Thoracic aorta (tissue), 2 donors: ENCODE results near the gene SNED1. TPM values are rescaled to one million over a fixed set of nuclear protein-coding genes. Genes with fewer than 3 reads are reported as not detected.

ENCODE experiments used
- ATAC-seq: fragments of 150-250 bp; one replicate; pipeline ENCODE4 v1.8.0; 2017; ENCODE audit warnings: low read depth; ENCODE audit not compliant: insufficient number of reproducible peaks, low FRiP score
- DNase-seq: peaks from one replicate; pipeline ENCODE4 v3.0.0-alpha.2; 2020; ENCODE audit warnings: low spot score
- H3K27ac ChIP-seq, 2 donors: fragments of 200-600 bp; sonication (generic); 1 replicate in 1 of 2; 2 replicates in 1 of 2; pipeline ENCODE4 v1.5.1; 2016; ENCODE audit warnings: mild to moderate bottlenecking in 2 of 2, moderate library complexity in 2 of 2
- H3K27me3 ChIP-seq: fragments of 200-600 bp; sonication (generic); replicated peaks from 2 replicates; pipeline ENCODE4 v1.6.0; 2016; ENCODE audit warnings: mild to moderate bottlenecking; ENCODE audit not compliant: insufficient read depth
- H3K36me3 ChIP-seq: fragments of 200-600 bp; sonication (generic); one replicate; pipeline ENCODE4 v1.5.1; 2016
- H3K4me1 ChIP-seq, 2 donors: fragments of 200-600 bp; sonication (generic); 1 replicate in 1 of 2; 2 replicates in 1 of 2; pipeline versions ENCODE4 v1.5.1 to v1.6.0; 2016; ENCODE audit warnings: low read depth in 2 of 2, mild to moderate bottlenecking in 1 of 2; ENCODE audit not compliant: control insufficient read depth in 1 of 2
- H3K4me3 ChIP-seq: fragments of 200-600 bp; sonication (generic); 2 replicates; pipeline ENCODE4 v1.5.1; 2016; ENCODE audit warnings: mild to moderate bottlenecking
- H3K9me3 ChIP-seq: fragments of 200-600 bp; sonication (generic); 2 replicates; pipeline ENCODE4 v1.5.1; 2016
- CTCF ChIP-seq: fragments of 200-600 bp; sonication (generic); IDR thresholded peaks from one replicate; pipeline ENCODE4 v1.5.1; 2019; ENCODE audit warnings: antibody characterized with exemption
- total RNA-seq, 2 donors: library from RNA; depleted of rRNA; stranded (reverse); fragments of >200 nt; gene quantifications; one replicate each; pipeline versions ENCODE4 v1.1.0 to v1.2.3, GENCODE V29; 2016

The SNED1 gene
- total RNA-seq, 2 donors from 2014 or later = 133 to 206 TPM

- Histone ChIP-seq H3K4me1 (peaks cover 2 to 13% of the 10 kb centered on the region in 2 donors), H3K9me3 (no peaks in the 10 kb centered on the region), H3K27ac (no peak overlapping the region), H3K4me3 (no peak overlapping the region), H3K36me3 (no peaks in the 10 kb centered on the region), H3K27me3 (no peaks in the 10 kb centered on the region)
- ATAC-seq (no peak), DNase-seq (no peak)
- TF ChIP-seq CTCF = no peak
Measured at GRCh38 chr2:240956171-240956934, 42.1 kb upstream of the SNED1 start.

GRCh38 chr2:240956935-240957655 is 41.3 kb upstream of the SNED1 start:
- no peaks in the 10 kb centered on the region for H3K9me3 ChIP-seq
- no peaks in the 10 kb centered on the region for H3K27me3 ChIP-seq
- H3K4me3 ChIP-seq = no peak overlapping the region
- ATAC-seq (no peak), DNase-seq (no peak)
- TF ChIP-seq CTCF = no peak
- peaks cover 2 to 13% of the 10 kb centered on the region in 2 donors for H3K4me1 ChIP-seq
- no peak overlapping the region for H3K27ac ChIP-seq
- H3K36me3 ChIP-seq = no peaks in the 10 kb centered on the region

- ATAC-seq (no peak), DNase-seq (no peak)
- Histone ChIP-seq H3K9me3 (no peaks in the 10 kb centered on the region), H3K36me3 (no peaks in the 10 kb centered on the region), H3K4me1 (peaks cover 2 to 13% of the 10 kb centered on the region in 2 donors), H3K27ac (no peak overlapping the region), H3K27me3 (no peaks in the 10 kb centered on the region), H3K4me3 (no peak overlapping the region)
- no peak for TF ChIP-seq CTCF
Measured at GRCh38 chr2:240957656-240958365, 40.6 kb upstream of the SNED1 start.

GRCh38 chr2:240958366-240959213 is 39.8 kb upstream of the SNED1 start:
- H3K27ac ChIP-seq = no peak overlapping the region

More at GRCh38 chr2:240958366-240959213, 39.8 kb upstream of the SNED1 start:
- no peaks in the 10 kb centered on the region for H3K9me3 ChIP-seq
- H3K4me1 ChIP-seq = peaks cover 2 to 13% of the 10 kb centered on the region in 2 donors
- ATAC-seq (no peak), DNase-seq (no peak)
- no peak overlapping the region for H3K4me3 ChIP-seq
- H3K36me3 ChIP-seq = no peaks in the 10 kb centered on the region
- no peaks in the 10 kb centered on the region for H3K27me3 ChIP-seq
- no peak for TF ChIP-seq CTCF
